AG04449 (cell line): ENCODE measurements around the gene EYA4.

Source experiments
- CTCF ChIA-PET: fragments of 350-600 bp; formaldehyde crosslinking; extraction: SDS; loops from one replicate; lab custom pipeline; 2021; ENCODE audit warnings: antibody characterized with exemption; lab: Yijun Ruan, JAX
- POLR2A ChIA-PET: fragments of 400-600, 350-600 bp; formaldehyde crosslinking; extraction: SDS; loops from one replicate; lab custom pipeline; 2020; ENCODE audit warnings: antibody characterized with exemption, inconsistent platforms; lab: Yijun Ruan, JAX
- DNase-seq: peaks from one replicate; pipeline ENCODE4 v3.0.0-alpha.2; 2010; ENCODE audit warnings: low read depth, low spot score
- H3K4me3 ChIP-seq: 2 replicates; pipeline ENCODE4 v1.5.1; 2011; ENCODE audit warnings: low read depth, mild to moderate bottlenecking, control low read depth, low read length
- CTCF ChIP-seq: IDR thresholded peaks from one replicate; pipeline ENCODE4 v1.5.1; 2011; ENCODE audit warnings: mild to moderate bottlenecking, moderate library complexity, low read length, control low read depth, inconsistent platforms; ENCODE audit not compliant: insufficient read depth; ENCODE audit errors: missing control alignments

The EYA4 gene

GRCh38 chr6:133430530-133430929 is 189.4 kb downstream of the EYA4 start:
- no peak for DNase-seq
- POLR2A ChIA-PET: no interaction called here
- CTCF ChIA-PET: no interaction called here
- no peak overlapping the region for H3K4me3 ChIP-seq
- TF ChIP-seq CTCF: no peak

DNA sequence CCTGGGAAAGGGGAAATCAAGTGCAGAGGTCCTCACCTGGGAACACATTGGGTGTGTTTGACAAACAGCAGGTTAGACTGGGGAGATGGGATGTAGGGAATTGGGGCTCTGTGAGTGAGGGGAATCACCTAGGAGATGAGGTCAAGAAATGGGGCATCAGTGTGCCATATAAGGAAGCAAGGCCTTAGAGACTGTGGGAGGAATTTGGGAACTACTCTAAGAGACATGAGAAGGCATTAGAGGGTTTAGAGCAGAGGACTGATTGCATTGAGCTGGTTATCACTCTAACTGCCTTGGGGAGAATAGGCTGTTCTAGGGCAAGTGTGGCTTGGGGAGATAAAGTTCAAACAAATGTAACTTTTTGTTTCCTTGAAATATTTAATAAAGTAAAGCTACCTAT is 189.9 kb downstream of the EYA4 start:
- POLR2A ChIA-PET: no interaction called here
- CTCF ChIA-PET: no interaction called here
- no peak for DNase-seq
- H3K4me3 ChIP-seq: no peak overlapping the region
- no peak for TF ChIP-seq CTCF

- TF ChIP-seq CTCF: no peak
- no peak for DNase-seq
- CTCF ChIA-PET: no interaction called here
- POLR2A ChIA-PET: no interaction called here
- no peak overlapping the region for H3K4me3 ChIP-seq
Measured at GRCh38 chr6:133432021-133432989, 191.1 kb downstream of the EYA4 start.

DNA sequence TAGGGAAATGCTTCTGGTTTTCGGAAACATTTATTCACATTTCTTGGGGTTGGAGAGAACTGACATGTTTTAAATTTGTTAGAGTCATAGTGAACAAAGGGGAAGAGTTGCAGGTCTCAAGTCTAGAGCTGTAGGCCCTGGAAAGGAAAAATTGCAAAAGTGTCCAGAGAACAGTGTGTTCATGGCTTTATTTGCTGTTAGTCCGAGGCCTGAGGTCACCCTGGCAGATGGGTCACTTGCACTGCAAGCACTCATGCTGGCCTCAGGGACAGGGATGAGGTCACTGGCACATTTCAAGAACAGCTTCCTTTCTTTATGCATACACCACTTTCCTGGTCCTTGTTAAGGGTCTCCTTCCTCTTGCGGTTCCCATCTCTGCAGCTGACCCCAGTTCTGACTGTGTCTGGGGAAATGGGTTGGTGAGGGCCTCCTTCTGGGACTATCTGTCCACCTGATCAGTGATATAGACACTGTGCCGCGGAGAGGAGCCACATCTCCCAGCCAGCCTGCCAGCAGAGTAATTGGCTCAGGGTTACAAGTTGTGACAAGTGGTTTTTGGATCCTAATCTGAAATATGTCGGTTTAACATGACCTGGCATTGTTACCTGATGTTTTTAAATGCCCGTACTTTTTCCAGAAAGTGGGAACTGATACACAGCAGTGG is 194.0 kb downstream of the EYA4 start:
- no peak overlapping the region for H3K4me3 ChIP-seq
- no peak for DNase-seq
- ChIA-PET POLR2A (interaction anchor here (0.6 kb wide), 1 partner anchor 43 kb away, joined by 3 read pairs; no protein-coding TSS in a partner anchor), CTCF (no interaction called here)
- TF ChIP-seq CTCF: no peak

DNA sequence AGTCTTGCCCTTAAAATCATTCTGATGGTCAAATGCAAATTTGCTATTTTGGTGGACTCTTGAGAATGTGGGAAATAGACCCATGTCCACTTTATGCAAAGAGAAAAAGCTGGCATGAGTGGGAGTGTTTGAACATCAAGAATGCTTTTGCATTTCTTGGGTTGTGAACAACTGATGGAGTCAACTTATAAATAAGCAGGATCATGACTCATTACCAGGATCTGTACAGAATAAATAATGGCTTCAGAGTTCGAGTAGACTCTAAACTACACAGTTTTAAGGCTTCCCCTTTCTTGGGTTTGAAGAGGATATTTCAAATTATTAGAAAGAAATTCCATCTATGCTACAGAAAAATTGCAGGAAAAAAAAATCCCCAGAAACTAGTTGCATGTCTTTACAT is 195.5 kb downstream of the EYA4 start:
- ChIA-PET POLR2A (no interaction called here), CTCF (no interaction called here)
- no peak for TF ChIP-seq CTCF
- H3K4me3 ChIP-seq: no peak overlapping the region
- no peak for DNase-seq

DNA sequence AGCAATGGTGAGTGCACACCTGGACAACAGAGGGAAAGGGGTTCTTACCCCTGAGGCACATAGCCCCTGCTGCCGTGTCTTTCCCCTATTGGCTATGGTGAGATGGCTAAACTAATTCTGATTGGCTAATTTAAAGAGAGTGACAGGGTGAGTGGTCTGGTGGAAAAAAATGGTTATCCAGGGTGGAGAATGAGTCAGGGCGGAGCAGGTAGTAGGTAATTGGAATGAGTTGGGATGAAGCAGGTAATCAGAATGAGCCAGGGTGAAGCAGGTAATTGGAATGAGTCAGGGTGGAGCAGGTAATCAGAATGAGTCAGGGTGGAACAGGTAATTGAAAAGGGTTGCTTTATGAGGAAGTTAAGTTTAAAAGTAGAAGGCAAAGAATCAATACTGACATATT is 200.3 kb downstream of the EYA4 start:
- no peak for TF ChIP-seq CTCF
- no peak overlapping the region for H3K4me3 ChIP-seq
- DNase-seq: no peak
- POLR2A ChIA-PET: no interaction called here
- CTCF ChIA-PET: no interaction called here
